ENCODE measurements around the gene SERPINE1. TPM values are rescaled to one million over a fixed set of nuclear protein-coding genes. Genes with fewer than 3 reads are reported as not detected.

The SERPINE1 gene
- total and polyA plus RNA-seq, 2 of the 8 experiments (the other 6 are each of a cell fraction or from before 2014, with no cell fraction given), result 3.7 to 5.6 TPM

DNA sequence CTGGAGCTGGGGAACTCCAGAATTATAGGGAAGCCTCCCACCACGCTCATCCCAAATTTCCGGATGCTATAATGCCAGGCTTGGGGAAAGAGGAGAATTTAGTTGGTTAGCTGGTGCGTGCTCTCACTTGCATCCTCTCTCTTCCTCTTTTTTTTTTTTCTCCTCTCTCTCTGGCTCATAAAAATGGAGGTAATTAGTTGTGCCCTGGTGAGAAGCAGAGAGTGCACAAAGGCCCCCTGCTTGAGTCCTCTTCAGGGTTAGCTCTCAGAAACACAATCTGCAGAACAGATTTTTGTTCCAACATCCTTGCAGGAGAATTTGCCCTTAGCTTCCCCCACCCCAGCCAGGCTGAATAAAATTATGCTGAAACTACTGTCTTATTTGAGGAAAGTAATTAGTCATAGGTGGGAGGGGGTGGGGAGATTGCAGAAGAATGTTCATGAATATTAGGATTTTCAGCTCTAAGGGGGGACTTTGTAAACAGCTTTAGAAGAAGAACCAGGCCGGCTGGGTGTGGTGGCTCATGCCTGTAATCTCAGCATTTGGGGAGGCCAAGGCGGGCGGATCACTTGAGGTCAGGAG lies 7.6 kb downstream of the SERPINE1 start:
- Histone ChIP-seq H2BK120ac (replicated peaks; ENCODE audit: low read depth, low read length) (no peak overlapping the region), H2BK5ac (ENCODE audit: low read depth, low read length) (no peak overlapping the region), H3K4ac (replicated peaks; ENCODE audit: insufficient read length, low read depth, low read length) (peak overlapping the region; percentile 14), H3K27ac (ENCODE audit: low read depth, low read length) (no peak overlapping the region), H3K4me1 (replicated peaks in 1 of 4; ENCODE audit: control insufficient read depth in 3 of 4, insufficient read depth in 4 of 4, low read length in 3 of 4) (peaks cover 2 to 14% (median 6%) of the 10 kb centered on the region in 4 experiments; a peak in 6 of 7 replicates), H3K9me3 (ENCODE audit: insufficient read depth in 2 of 2, low read depth in 1 of 2, low read length in 1 of 2) (no peaks in the 10 kb centered on the region), H3K23me2 (ENCODE audit: low read depth, low read length) (no peaks in the 10 kb centered on the region), H3K23ac (ENCODE audit: insufficient read length) (no peak overlapping the region), H3K79me1 (ENCODE audit: low read depth, low read length) (no peaks in the 10 kb centered on the region), H3K4me2 (ENCODE audit: insufficient read depth in 1 of 2, low read depth in 2 of 2, low read length in 2 of 2) (peak overlapping the region in 1 of 2 experiments; percentile 15; a peak in 2 of 4 replicates), H3K14ac (ENCODE audit: insufficient read length) (no peak overlapping the region), H3K27me3 (replicated peaks in 1 of 4; ENCODE audit: control insufficient read depth in 3 of 4, extremely low read depth in 1 of 4, insufficient read depth in 3 of 4, low read length in 3 of 4) (peaks cover 0 to 2% (median 0%) of the 10 kb centered on the region in 4 experiments; a peak in 1 of 7 replicates), H2BK12ac (ENCODE audit: low read depth, low read length) (no peak overlapping the region), H3K79me2 (ENCODE audit: control insufficient read depth in 1 of 2, insufficient read depth in 2 of 2, low read length in 2 of 2) (no peaks in the 10 kb centered on the region), H3K9ac (replicated peaks in 1 of 4; ENCODE audit: extremely low read depth in 1 of 4, low read depth in 3 of 4, low read length in 3 of 4) (no peak overlapping the region), H3K36me3 (ENCODE audit: control insufficient read depth in 2 of 4, insufficient read depth in 4 of 4, low read length in 3 of 4) (no peaks in the 10 kb centered on the region), H4K5ac (ENCODE audit: insufficient read length, low read depth, low read length) (no peak overlapping the region), H2BK20ac (ENCODE audit: low read length) (no peak overlapping the region), H3K18ac (ENCODE audit: extremely low read depth, low read length) (no peak overlapping the region; the same call in 1 of the 2 replicates), H2AK5ac (ENCODE audit: low read depth, low read length) (no peak overlapping the region), H2AFZ (ENCODE audit: low read length) (no peak overlapping the region), H4K91ac (replicated peaks; ENCODE audit: insufficient read length, low read length) (no peak overlapping the region), H3K56ac (replicated peaks; ENCODE audit: insufficient read length, low read depth, low read length) (no peak overlapping the region), H3K4me3 (ENCODE audit: extremely low read depth in 1 of 4, insufficient read depth in 2 of 4, low read depth in 3 of 4, low read length in 4 of 4) (no peak overlapping the region; a peak in 2 of 8 replicates), H4K8ac (ENCODE audit: extremely low read depth, insufficient read depth, low read length) (no peak overlapping the region), H4K20me1 (replicated peaks in 1 of 2; ENCODE audit: control insufficient read depth in 1 of 2, insufficient read depth in 2 of 2, low read length in 2 of 2) (no peaks in the 10 kb centered on the region), H2BK15ac (ENCODE audit: low read length) (no peak overlapping the region)
- DNase-seq (ENCODE audit: low read depth in 1 of 2, low spot score in 2 of 2) (no peak), FAIRE-seq (no peak)
- TF ChIP-seq PHF8 (conservative IDR thresholded peaks at IDR 0.05; ENCODE audit: low read depth, low read length) (no peak), SP2 (IDR thresholded peaks at IDR 0.05; ENCODE audit: low read length) (no peak), HDAC6 (IDR thresholded peaks at IDR 0.05; ENCODE audit: low read depth, low read length) (no peak), RFX5 (IDR thresholded peaks at IDR 0.05; ENCODE audit: borderline replicate concordance, low read depth, low read length) (no peak), TBP (IDR thresholded peaks at IDR 0.05; ENCODE audit: low read depth, low read length) (no peak), SIRT6 (IDR thresholded peaks at IDR 0.05; ENCODE audit: low read length) (no peak), TAF1 (IDR thresholded peaks at IDR 0.05; ENCODE audit: low read depth, low read length) (no peak)
- TF ChIP-seq, protein P1, sequence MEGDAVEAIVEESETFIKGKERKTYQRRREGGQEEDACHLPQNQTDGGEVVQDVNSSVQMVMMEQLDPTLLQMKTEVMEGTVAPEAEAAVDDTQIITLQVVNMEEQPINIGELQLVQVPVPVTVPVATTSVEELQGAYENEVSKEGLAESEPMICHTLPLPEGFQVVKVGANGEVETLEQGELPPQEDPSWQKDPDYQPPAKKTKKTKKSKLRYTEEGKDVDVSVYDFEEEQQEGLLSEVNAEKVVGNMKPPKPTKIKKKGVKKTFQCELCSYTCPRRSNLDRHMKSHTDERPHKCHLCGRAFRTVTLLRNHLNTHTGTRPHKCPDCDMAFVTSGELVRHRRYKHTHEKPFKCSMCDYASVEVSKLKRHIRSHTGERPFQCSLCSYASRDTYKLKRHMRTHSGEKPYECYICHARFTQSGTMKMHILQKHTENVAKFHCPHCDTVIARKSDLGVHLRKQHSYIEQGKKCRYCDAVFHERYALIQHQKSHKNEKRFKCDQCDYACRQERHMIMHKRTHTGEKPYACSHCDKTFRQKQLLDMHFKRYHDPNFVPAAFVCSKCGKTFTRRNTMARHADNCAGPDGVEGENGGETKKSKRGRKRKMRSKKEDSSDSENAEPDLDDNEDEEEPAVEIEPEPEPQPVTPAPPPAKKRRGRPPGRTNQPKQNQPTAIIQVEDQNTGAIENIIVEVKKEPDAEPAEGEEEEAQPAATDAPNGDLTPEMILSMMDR (IDR thresholded peaks at IDR 0.05; ENCODE audit: control extremely low read depth in 1 of 3, insufficient read depth in 1 of 3, low read depth in 1 of 3, low read length in 3 of 3), result no peak
- TF ChIP-seq, protein P2, sequence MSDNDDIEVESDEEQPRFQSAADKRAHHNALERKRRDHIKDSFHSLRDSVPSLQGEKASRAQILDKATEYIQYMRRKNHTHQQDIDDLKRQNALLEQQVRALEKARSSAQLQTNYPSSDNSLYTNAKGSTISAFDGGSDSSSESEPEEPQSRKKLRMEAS (IDR thresholded peaks at IDR 0.05), result no peak
- 85% methylated on average over 5 of the region's 6 CpGs; no CpG with 5 or more reads in 1 of the 2 experiments for WGBS, 2 experiments (ENCODE audit: extremely low coverage in 1 of 2, insufficient coverage in 1 of 2, insufficient read length in 1 of 2, insufficient replicate concordance in 2 of 2, low coverage in 1 of 2, low lambda C conversion rate in 2 of 2, missing lambda C conversion rate in 1 of 2)
- ChIA-PET POLR2A (ENCODE audit: partially characterized antibody) (interaction anchor here (0.6 to 1.8 kb wide), 4 partner anchors 10 to 656 kb away, joined by 3 to 8 read pairs (median 4); partner anchors contain the start of gene TSC22D4), CTCF (ENCODE audit: partially characterized antibody) (interaction anchor here (0.7 to 9.0 kb wide), 10 partner anchors 9 to 245 kb away, joined by 3 to 80 read pairs (median 3); partner anchors contain the start of genes MUC3A, SERPINE1 and UFSP1)

All from H1 (cell line).